Smooth muscle cell (in vitro differentiated cells): ENCODE results near the gene RAB3GAP2. TPM values are rescaled to one million over a fixed set of nuclear protein-coding genes. Genes with fewer than 3 reads are reported as not detected.
"Not testable (repeated sequence)": the region's sequence is repeated elsewhere in the genome, so short reads cannot be mapped to it uniquely, and the experiment has no call there.

Experiments
- DNase-seq: peaks from one replicate; lab custom pipeline; 2025; ENCODE audit not compliant: unreplicated experiment; lab: John Stamatoyannopoulos, UW
- H2AFZ ChIP-seq: fragments of 200-600 bp; sonication (generic); 2 replicates; pipeline ENCODE4 v1.6.0; 2016; ENCODE audit warnings: antibody characterized with exemption, low read depth, mild to moderate bottlenecking
- H3F3A ChIP-seq: fragments of 200-600 bp; sonication (generic); 2 replicates; pipeline ENCODE4 v1.6.0; 2017; ENCODE audit warnings: antibody characterized with exemption, low read depth
- H3K27ac ChIP-seq: fragments of 200-600 bp; sonication (generic); 2 replicates; pipeline ENCODE4 v1.5.1; 2016; ENCODE audit warnings: low read depth, mild to moderate bottlenecking
- H3K27me3 ChIP-seq: fragments of 200-600 bp; sonication (generic); 2 replicates; pipeline ENCODE4 v1.6.1; 2016; ENCODE audit warnings: low read depth, mild to moderate bottlenecking
- H3K36me3 ChIP-seq: fragments of 200-600 bp; sonication (generic); 2 replicates; pipeline ENCODE4 v1.5.1; 2016; ENCODE audit warnings: low read depth
- H3K4me1 ChIP-seq: fragments of 200-600 bp; sonication (generic); 2 replicates; pipeline ENCODE4 v1.5.1; 2016; ENCODE audit warnings: low read depth
- H3K4me2 ChIP-seq: fragments of 200-600 bp; sonication (generic); 2 replicates; pipeline ENCODE4 v1.6.0; 2016; ENCODE audit warnings: mild to moderate bottlenecking
- H3K4me3 ChIP-seq: fragments of 200-600 bp; sonication (generic); 2 replicates; pipeline ENCODE4 v1.5.1; 2016; ENCODE audit warnings: mild to moderate bottlenecking
- H3K79me2 ChIP-seq: fragments of 200-600 bp; sonication (generic); 2 replicates; pipeline ENCODE4 v1.6.0; 2016; ENCODE audit warnings: low read depth, mild to moderate bottlenecking
- H3K9ac ChIP-seq: fragments of 200-600 bp; sonication (generic); 2 replicates; pipeline ENCODE4 v1.6.0; 2016; ENCODE audit warnings: low read depth
- H3K9me3 ChIP-seq: fragments of 200-600 bp; sonication (generic); replicated peaks from 2 replicates; pipeline ENCODE4 v1.5.1; 2016; ENCODE audit warnings: low read depth
- H4K20me1 ChIP-seq: fragments of 200-600 bp; sonication (generic); 2 replicates; pipeline ENCODE4 v1.6.0; 2016; ENCODE audit warnings: low read depth
- CTCF ChIP-seq: fragments of 200-600 bp; sonication (generic); IDR thresholded peaks from 2 replicates; pipeline ENCODE4 v1.5.1; 2017; ENCODE audit warnings: borderline replicate concordance, mild to moderate bottlenecking, antibody characterized with exemption; ENCODE audit not compliant: insufficient read depth, poor library complexity, severe bottlenecking
- WGBS: methylation state at CpG from one replicate; pipeline ENCODE4 v1.1.7; 2016; ENCODE audit warnings: low lambda C conversion rate; 5-methylcytosine and 5-hydroxymethylcytosine counted together
- polyA plus RNA-seq: library from polyadenylated mRNA; unstranded; fragments of >200 nt; fragmentation: Nextera tagmentation; extraction: Ambion mirVana; gene quantifications from 2 replicates; pipeline ENCODE4 v1.2.1, GENCODE V29; 2016
- total RNA-seq: library from RNA; depleted of rRNA; stranded (reverse); fragments of >200 nt; gene quantifications from 2 replicates; pipeline ENCODE4 v1.2.3, GENCODE V29; 2014

RAB3GAP2 gene
- total and polyA plus RNA-seq, 2 experiments from 2014 or later = 12.9 to 33.0 TPM

- Histone ChIP-seq H3K4me3 (no peak overlapping the region), H3K4me2 (no peak overlapping the region), H3K27me3 (no peaks in the 10 kb centered on the region), H3K36me3 (peaks cover 12% of the 10 kb centered on the region), H3K9ac (no peak overlapping the region), H4K20me1 (peaks cover 17% of the 10 kb centered on the region), H2AFZ (no peak overlapping the region), H3K4me1 (no peaks in the 10 kb centered on the region), H3F3A (no peaks in the 10 kb centered on the region), H3K27ac (no peak overlapping the region), H3K9me3 (no peaks in the 10 kb centered on the region), H3K79me2 (peaks cover 59% of the 10 kb centered on the region)
- no peak for TF ChIP-seq CTCF
- 100% methylated on average over 1 of the region's 1 CpG for WGBS
- DNase-seq = no peak
Observed at GRCh38 chr1:220249522-220249921, 22.7 kb downstream of the RAB3GAP2 start.

GRCh38 chr1:220248715-220249265 is 23.5 kb downstream of the RAB3GAP2 start:
- H3K9ac ChIP-seq, H3K4me1 ChIP-seq, H3K27ac ChIP-seq, H3F3A ChIP-seq, DNase-seq, H2AFZ ChIP-seq, H3K9me3 ChIP-seq, H3K4me3 ChIP-seq, H3K27me3 ChIP-seq, H3K4me2 ChIP-seq: not testable (repeated sequence)
- Histone ChIP-seq H4K20me1 (peaks cover 14% of the 10 kb centered on the region), H3K36me3 (peaks cover 12% of the 10 kb centered on the region), H3K79me2 (peaks cover 66% of the 10 kb centered on the region)
- WGBS = 100% methylated on average over 3 of the region's 3 CpGs

GRCh38 chr1:220245900-220246299 is 26.4 kb downstream of the RAB3GAP2 start:
- not testable (repeated sequence) for H3K27me3 ChIP-seq, H3K9ac ChIP-seq, H3K4me2 ChIP-seq, H3F3A ChIP-seq, H3K4me3 ChIP-seq, H3K9me3 ChIP-seq, H3K27ac ChIP-seq, DNase-seq, H3K4me1 ChIP-seq, H2AFZ ChIP-seq
- peaks cover 75% of the 10 kb centered on the region for H3K79me2 ChIP-seq
- H4K20me1 ChIP-seq = peaks cover 38% of the 10 kb centered on the region
- H3K36me3 ChIP-seq = peaks cover 12% of the 10 kb centered on the region
- 84% methylated on average over 6 of the region's 6 CpGs for WGBS

- Histone ChIP-seq H3K27ac (no peak overlapping the region), H3K9ac (no peak overlapping the region), H3K9me3 (no peaks in the 10 kb centered on the region), H3K27me3 (no peaks in the 10 kb centered on the region), H4K20me1 (peaks cover 58% of the 10 kb centered on the region), H3K4me3 (no peak overlapping the region), H3F3A (no peaks in the 10 kb centered on the region), H3K4me1 (no peaks in the 10 kb centered on the region), H3K36me3 (peaks cover 3% of the 10 kb centered on the region), H3K4me2 (no peak overlapping the region), H2AFZ (no peak overlapping the region), H3K79me2 (peaks cover 72% of the 10 kb centered on the region)
- DNase-seq = no peak
- WGBS = 100% methylated on average over 2 of the region's 2 CpGs
- no peak for TF ChIP-seq CTCF
Observed at GRCh38 chr1:220243947-220244346, 28.3 kb downstream of the RAB3GAP2 start.

GRCh38 chr1:220241072-220241663 is 31.1 kb downstream of the RAB3GAP2 start:
- no peak overlapping the region for H3K9ac ChIP-seq
- no peaks in the 10 kb centered on the region for H3K9me3 ChIP-seq
- no peaks in the 10 kb centered on the region for H3F3A ChIP-seq
- H3K36me3 ChIP-seq = no peaks in the 10 kb centered on the region
- no peak overlapping the region for H2AFZ ChIP-seq
- DNase-seq = no peak
- H3K27me3 ChIP-seq = no peaks in the 10 kb centered on the region
- 97% methylated on average over 2 of the region's 2 CpGs for WGBS
- no peak overlapping the region for H3K27ac ChIP-seq
- peaks cover 79% of the 10 kb centered on the region for H3K79me2 ChIP-seq
- H4K20me1 ChIP-seq = peaks cover 85% of the 10 kb centered on the region
- H3K4me1 ChIP-seq = no peaks in the 10 kb centered on the region
- no peak overlapping the region for H3K4me2 ChIP-seq
- no peak overlapping the region for H3K4me3 ChIP-seq
- TF ChIP-seq CTCF = no peak
